ENCODE results near the gene KLK2. TPM values are rescaled to one million over a fixed set of nuclear protein-coding genes. Genes with fewer than 3 reads are reported as not detected.

KLK2 gene
- total RNA-seq (2016; rRNA removed; fragmentation: Illumina TruSeq; extraction: Trizol) (not detected in 2 replicates), polyA plus RNA-seq (2011; rRNA removed) (0.11 TPM in 1 of 2 replicates, not detected in the other), polyA minus RNA-seq (2011; rRNA and poly(A)+ RNA removed; ENCODE audit: low replicate concordance) (not detected in 2 replicates), Bru-seq, nascent RNA (not detected), BruChase-seq, experiment 1, labeled RNA remaining after a 6-hour chase (not detected), BruChase-seq, experiment 2, labeled RNA remaining after a 2-hour chase (percentile 10 among the genes with signal in this experiment)
- total RNA-seq (2016; cell fraction: cytosol; rRNA removed; fragmentation: Illumina TruSeq; extraction: Trizol; ENCODE audit: low read depth) = not detected in 2 replicates
- total RNA-seq (2016; cell fraction: insoluble cytoplasmic fraction; rRNA removed; fragmentation: Illumina TruSeq; extraction: Trizol) = not detected in 2 replicates
- not detected in 2 replicates for total RNA-seq (2016; cell fraction: membrane; rRNA removed; fragmentation: Illumina TruSeq; extraction: Trizol)
- total RNA-seq (2016; cell fraction: nucleus; rRNA removed; fragmentation: Illumina TruSeq; extraction: Trizol) = not detected in 2 replicates
- not detected in 2 replicates for polyA plus RNA-seq (2011; cell fraction: cytosol; rRNA removed)
- polyA plus RNA-seq (2011; cell fraction: nucleus; rRNA removed) = 0.31 and 0.35 TPM in 2 replicates
- not detected in 2 replicates for polyA plus RNA-seq (2012)
- not detected in 2 replicates for polyA plus RNA-seq (2016; cell fraction: cytosol; fragmentation: Illumina TruSeq; extraction: Trizol; ENCODE audit: low read depth)
- not detected in 2 replicates for polyA plus RNA-seq (2016; cell fraction: insoluble cytoplasmic fraction; fragmentation: Illumina TruSeq; extraction: Trizol; ENCODE audit: low read depth)
- not detected in 2 replicates for polyA plus RNA-seq (2016; cell fraction: membrane; fragmentation: Illumina TruSeq; extraction: Trizol; ENCODE audit: low read depth)
- not detected in 2 replicates for polyA plus RNA-seq (2016; cell fraction: nucleus; fragmentation: Illumina TruSeq; extraction: Trizol; ENCODE audit: insufficient read depth, low read depth)
- polyA minus RNA-seq (2011; cell fraction: cytosol; rRNA and poly(A)+ RNA removed) = not detected in 2 replicates
- polyA minus RNA-seq (2011; cell fraction: nucleus; rRNA and poly(A)+ RNA removed) = 0.37 and 0.64 TPM in 2 replicates
- long read RNA-seq, experiment 1 = 0 reads
- long read RNA-seq, experiment 2 = 0 reads

DNA sequence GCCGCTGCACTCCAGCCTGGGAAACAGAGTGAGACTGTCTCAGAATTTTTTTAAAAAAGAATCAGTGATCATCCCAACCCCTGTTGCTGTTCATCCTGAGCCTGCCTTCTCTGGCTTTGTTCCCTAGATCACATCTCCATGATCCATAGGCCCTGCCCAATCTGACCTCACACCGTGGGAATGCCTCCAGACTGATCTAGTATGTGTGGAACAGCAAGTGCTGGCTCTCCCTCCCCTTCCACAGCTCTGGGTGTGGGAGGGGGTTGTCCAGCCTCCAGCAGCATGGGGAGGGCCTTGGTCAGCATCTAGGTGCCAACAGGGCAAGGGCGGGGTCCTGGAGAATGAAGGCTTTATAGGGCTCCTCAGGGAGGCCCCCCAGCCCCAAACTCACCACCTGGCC, at the start of gene KLK2:
TSS of gene KLK2 (plus strand) at position 384 of the 400 bp plus-strand sequence. CDS start 35 bp downstream, outside the sequence.
- DNase-seq (ENCODE audit: low spot score) = no peak
- WGBS (ENCODE audit: low lambda C conversion rate) = 61% methylated on average over 2 of the region's 3 CpGs
- H4K20me1 ChIP-seq (ENCODE audit: insufficient read depth, low read length) = no peaks in the 10 kb centered on the region
- no peak for FAIRE-seq
- no peaks in the 10 kb centered on the region for H3K9me3 ChIP-seq (ENCODE audit: low read length)
- H3K36me3 ChIP-seq (replicated peaks in 1 of 2; ENCODE audit: control insufficient read depth in 1 of 2, insufficient read depth in 2 of 2, low read length in 2 of 2) = no peaks in the 10 kb centered on the region
- no peak within 1 kb of the TSS for H3K4me3 ChIP-seq (replicated peaks in 1 of 3; ENCODE audit: insufficient read depth in 1 of 3, low read depth in 2 of 3, low read length in 3 of 3)
- intact Hi-C loops (cut with micrococcal nuclease; ENCODE audit: unreplicated experiment) (no loop called here), in situ Hi-C loops (cut with HindIII; ENCODE audit: extremely low pct_ligation_motif_present, low pct_unique_long_range_greater_than_20kb) (no loop called here)
- ATAC-seq = no peak
- no peaks in the 10 kb centered on the region for H3K79me2 ChIP-seq (ENCODE audit: insufficient read depth, low read length)
- H2AFZ ChIP-seq (ENCODE audit: low read length) = no peak within 1 kb of the TSS
- no peaks in the 10 kb centered on the region for H3K4me1 ChIP-seq (ENCODE audit: insufficient read depth, low read length)
- peaks cover 7 to 35% of the 10 kb centered on the region in 2 experiments; a peak in 4 of 5 replicates for H3K27me3 ChIP-seq (ENCODE audit: control insufficient read depth in 1 of 2, insufficient read depth in 2 of 2, low read length in 2 of 2)
- H3K4me2 ChIP-seq (ENCODE audit: low read depth, low read length) = no peak within 1 kb of the TSS
- CTCF ChIA-PET (ENCODE audit: low intra/inter-chr PET ratio, low total read pairs) = no interaction called here
- BruUV-seq (replicated peaks) = no TSS peak
- POLR2A ChIA-PET = no interaction called here
- H3K27ac ChIP-seq (ENCODE audit: extremely low read length, insufficient read depth, low read length) = no peak within 1 kb of the TSS
- no peak within 1 kb of the TSS for H3K9ac ChIP-seq (ENCODE audit: insufficient read depth, low read depth, low read length)
- TF ChIP-seq ZNF543 (CRISPR knock-in tag; IDR thresholded peaks at IDR 0.05) (no peak), ZNF747 (CRISPR knock-in tag; IDR thresholded peaks at IDR 0.05; ENCODE audit: borderline replicate concordance) (no peak), ZNF737 (CRISPR knock-in tag; IDR thresholded peaks at IDR 0.05; ENCODE audit: borderline replicate concordance) (no peak)
- TF ChIP-seq, protein P1, sequence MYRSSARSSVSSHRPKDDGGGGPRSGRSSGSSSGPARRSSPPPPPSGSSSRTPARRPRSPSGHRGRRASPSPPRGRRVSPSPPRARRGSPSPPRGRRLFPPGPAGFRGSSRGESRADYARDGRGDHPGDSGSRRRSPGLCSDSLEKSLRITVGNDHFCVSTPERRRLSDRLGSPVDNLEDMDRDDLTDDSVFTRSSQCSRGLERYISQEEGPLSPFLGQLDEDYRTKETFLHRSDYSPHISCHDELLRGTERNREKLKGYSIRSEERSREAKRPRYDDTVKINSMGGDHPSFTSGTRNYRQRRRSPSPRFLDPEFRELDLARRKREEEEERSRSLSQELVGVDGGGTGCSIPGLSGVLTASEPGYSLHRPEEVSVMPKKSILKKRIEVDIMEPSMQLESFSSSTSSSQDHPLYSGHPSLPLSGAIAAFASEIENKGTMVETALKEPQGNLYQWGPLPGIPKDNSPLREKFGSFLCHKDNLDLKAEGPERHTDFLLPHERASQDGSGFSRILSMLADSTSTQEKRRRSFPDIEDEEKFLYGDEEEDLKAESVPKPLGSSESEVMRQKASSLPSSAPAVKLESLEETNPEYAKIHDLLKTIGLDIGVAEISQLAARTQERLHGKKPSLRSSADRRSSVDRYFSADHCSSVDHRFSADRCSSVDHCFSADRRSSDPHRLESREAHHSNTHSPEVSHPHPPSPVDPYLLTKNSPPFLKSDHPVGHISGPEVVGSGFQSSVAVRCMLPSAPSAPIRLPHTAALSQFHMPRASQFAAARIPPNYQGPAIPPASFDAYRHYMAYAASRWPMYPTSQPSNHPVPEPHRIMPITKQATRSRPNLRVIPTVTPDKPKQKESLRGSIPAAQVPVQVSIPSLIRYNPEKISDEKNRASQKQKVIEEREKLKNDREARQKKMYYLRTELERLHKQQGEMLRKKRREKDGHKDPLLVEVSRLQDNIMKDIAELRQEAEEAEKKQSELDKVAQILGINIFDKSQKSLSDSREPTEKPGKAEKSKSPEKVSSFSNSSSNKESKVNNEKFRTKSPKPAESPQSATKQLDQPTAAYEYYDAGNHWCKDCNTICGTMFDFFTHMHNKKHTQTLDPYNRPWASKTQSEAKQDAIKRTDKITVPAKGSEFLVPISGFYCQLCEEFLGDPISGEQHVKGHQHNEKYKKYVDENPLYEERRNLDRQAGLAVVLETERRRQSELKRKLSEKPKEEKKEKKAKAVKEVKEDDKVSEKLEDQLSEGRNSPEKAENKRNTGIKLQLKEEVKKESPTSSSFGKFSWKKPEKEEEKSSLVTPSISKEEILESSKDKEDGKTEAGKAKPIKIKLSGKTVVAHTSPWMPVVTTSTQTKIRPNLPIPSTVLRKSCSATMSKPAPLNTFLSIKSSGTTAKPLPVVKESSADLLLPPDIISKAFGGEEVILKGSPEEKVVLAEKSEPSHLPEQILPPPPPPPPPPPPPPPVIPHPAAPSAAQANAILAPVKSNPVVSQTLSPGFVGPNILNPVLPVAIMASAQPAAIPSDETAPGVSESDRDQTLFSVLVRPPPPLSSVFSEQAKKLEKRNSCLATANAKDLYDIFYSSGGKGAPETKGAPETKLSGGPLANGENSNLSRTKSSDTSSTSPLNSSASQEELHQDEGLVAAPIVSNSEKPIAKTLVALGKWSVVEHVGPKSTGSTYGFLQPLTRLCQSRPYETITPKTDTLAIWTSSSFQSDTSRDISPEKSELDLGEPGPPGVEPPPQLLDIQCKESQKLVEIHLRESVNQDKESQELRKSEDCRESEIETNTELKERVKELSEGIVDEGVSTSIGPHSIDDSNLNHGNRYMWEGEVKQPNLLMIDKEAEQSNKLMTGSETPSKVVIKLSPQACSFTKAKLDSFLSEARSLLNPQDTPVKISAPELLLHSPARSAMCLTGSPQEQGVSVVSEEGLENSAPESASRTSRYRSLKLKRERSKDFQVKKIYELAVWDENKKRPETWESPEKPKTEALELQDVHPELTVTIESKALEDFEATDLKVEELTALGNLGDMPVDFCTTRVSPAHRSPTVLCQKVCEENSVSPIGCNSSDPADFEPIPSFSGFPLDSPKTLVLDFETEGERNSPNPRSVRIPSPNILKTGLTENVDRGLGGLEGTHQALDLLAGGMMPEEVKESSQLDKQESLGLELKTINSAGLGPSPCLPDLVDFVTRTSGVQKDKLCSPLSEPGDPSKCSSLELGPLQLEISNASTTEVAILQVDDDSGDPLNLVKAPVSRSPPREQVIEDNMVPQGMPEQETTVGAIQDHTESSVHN (CRISPR knock-in tag; IDR thresholded peaks at IDR 0.05) = no peak
- TF ChIP-seq, protein P2, sequence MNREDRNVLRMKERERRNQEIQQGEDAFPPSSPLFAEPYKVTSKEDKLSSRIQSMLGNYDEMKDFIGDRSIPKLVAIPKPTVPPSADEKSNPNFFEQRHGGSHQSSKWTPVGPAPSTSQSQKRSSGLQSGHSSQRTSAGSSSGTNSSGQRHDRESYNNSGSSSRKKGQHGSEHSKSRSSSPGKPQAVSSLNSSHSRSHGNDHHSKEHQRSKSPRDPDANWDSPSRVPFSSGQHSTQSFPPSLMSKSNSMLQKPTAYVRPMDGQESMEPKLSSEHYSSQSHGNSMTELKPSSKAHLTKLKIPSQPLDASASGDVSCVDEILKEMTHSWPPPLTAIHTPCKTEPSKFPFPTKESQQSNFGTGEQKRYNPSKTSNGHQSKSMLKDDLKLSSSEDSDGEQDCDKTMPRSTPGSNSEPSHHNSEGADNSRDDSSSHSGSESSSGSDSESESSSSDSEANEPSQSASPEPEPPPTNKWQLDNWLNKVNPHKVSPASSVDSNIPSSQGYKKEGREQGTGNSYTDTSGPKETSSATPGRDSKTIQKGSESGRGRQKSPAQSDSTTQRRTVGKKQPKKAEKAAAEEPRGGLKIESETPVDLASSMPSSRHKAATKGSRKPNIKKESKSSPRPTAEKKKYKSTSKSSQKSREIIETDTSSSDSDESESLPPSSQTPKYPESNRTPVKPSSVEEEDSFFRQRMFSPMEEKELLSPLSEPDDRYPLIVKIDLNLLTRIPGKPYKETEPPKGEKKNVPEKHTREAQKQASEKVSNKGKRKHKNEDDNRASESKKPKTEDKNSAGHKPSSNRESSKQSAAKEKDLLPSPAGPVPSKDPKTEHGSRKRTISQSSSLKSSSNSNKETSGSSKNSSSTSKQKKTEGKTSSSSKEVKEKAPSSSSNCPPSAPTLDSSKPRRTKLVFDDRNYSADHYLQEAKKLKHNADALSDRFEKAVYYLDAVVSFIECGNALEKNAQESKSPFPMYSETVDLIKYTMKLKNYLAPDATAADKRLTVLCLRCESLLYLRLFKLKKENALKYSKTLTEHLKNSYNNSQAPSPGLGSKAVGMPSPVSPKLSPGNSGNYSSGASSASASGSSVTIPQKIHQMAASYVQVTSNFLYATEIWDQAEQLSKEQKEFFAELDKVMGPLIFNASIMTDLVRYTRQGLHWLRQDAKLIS (CRISPR knock-in tag; IDR thresholded peaks at IDR 0.05) = no peak
- TF ChIP-seq, protein P3, sequence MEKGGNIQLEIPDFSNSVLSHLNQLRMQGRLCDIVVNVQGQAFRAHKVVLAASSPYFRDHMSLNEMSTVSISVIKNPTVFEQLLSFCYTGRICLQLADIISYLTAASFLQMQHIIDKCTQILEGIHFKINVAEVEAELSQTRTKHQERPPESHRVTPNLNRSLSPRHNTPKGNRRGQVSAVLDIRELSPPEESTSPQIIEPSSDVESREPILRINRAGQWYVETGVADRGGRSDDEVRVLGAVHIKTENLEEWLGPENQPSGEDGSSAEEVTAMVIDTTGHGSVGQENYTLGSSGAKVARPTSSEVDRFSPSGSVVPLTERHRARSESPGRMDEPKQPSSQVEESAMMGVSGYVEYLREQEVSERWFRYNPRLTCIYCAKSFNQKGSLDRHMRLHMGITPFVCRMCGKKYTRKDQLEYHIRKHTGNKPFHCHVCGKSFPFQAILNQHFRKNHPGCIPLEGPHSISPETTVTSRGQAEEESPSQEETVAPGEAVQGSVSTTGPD (CRISPR knock-in tag; IDR thresholded peaks at IDR 0.05) = no peak

Measured in HepG2 (cell line).